GM21529 (cell line): ENCODE results near the gene KRT8.
A peak's percentile ranks its signal among the peaks of the same experiment; 100 is the strongest.

Source experiments
- ATAC-seq: cut with Tn5 transposase; IDR thresholded peaks from one replicate; pipeline ENCODE4 v1.9.1; 2021; ENCODE audit not compliant: unreplicated experiment

KRT8 gene

GRCh38 chr12:52925717-52926595 is 21.1 kb upstream of the KRT8 start:
- ATAC-seq, result no peak

DNA sequence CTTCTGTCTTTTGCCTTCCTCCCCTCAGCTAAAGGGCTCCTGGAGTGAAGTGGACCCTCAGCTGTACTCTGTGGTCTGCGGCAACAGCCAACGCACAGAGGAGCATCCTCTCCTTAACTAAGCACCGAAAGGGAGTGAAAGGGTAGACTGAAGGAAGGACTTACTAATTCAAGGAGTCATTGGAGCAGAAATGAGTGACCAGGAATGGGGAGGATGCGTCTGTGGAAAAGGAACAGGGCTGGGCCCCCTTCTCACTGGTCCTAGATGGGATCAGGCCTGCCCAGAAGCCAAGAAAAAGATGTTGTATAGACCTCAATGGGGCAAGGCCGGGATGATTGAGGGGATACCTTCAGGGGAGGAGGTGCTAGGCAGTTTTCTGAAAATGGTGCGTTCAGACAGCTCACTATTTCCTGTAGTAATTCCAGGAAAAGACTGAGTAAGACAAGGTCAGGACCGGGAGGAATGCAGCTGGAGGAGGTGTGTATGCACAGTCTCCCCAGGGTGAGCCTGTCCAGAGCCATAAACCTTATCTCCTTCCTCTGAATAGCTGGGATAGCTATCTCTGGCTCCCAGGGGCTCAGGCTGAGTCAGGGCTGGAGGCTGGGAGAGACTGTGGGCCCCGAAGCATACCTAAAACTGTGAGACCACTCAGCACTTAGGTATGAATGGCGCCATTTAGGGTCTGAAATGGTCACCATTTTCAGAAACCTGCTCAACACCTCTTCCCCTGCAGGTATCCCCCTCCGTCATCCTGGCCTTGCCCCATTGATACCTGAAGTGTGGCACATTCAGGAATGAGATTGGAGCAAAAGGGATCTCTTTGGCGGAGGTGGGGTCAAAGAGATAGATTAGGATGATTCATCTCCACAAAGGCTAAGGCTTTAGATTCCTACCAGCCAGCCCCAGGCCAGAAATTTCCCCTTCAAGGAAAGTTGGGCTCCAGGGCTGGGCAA is 20.2 kb upstream of the KRT8 start:
- no peak for ATAC-seq

GRCh38 chr12:52921488-52922165 is 16.8 kb upstream of the KRT8 start:
- ATAC-seq, result no peak

DNA sequence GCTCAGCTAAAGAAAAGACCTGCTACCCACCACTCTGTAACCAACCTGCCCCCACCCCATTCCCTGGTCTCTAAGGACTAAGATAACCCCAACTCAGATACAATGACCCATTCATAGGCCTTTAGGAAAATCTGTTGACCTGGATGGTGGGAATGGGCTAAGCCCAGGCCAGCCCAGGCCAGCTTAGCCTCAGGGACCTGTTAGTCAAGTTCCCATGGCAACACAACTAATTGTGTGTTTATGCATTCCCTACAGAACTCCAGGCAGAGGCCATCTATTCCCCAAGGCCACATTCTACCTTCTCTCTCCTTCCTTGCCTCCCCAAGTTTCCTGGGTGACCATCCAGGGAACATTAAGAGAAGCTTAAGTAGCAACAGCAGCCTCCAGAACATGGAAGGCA is 16.1 kb upstream of the KRT8 start:
- ATAC-seq, result no peak

- ATAC-seq, result no peak
Observed at GRCh38 chr12:52918784-52919183, 13.9 kb upstream of the KRT8 start.

DNA sequence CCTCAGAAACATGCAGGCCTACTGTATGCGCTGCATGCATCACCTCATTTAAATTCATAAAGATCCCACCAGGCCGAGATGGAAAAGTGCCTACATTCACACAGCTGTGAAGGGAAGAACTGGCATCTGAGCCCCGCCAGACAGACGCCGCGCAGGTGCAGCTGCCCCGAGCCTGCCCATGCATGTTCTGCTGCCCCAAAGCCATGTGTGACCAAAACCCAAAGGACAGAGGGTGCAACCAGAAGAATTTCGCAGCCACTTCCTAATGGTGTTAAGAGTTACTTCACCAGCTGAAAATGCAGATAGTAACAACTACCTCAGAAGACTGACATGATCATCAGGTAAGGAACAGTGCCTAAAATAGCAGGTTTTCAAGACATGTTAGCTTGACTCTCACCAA is 13.5 kb upstream of the KRT8 start:
- ATAC-seq, result no peak

- no peak for ATAC-seq
Observed at GRCh38 chr12:52917800-52918199, 12.9 kb upstream of the KRT8 start.

- ATAC-seq, result no peak
Observed at GRCh38 chr12:52916216-52916615, 11.3 kb upstream of the KRT8 start.

GRCh38 chr12:52915637-52916036 is 10.8 kb upstream of the KRT8 start:
- ATAC-seq, result no peak

DNA sequence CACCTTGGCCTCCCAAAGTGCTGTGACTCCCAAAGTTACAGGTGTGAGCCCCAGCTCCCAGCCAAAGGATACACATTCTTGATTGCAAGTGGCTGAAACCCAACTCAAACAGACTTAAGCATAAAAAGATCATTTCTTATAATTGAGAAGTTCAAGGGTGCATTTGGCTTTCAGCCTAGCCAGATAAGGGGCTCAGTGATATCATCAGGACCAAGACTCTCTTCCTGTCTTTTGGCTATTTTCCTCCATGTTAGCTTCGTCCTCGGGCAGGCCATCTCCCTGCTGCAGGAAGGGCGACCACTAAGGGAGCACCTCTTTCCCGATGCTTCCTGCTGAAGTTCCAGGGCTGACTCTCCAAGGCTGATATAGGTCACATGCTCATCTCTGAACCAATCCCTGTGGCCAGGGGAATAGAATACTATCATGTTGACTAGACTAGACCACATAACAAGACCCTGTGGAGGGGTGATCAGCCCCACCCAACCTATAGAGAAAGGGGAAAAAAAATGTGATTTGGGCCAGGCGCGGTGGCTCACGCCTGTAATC is 9.8 kb upstream of the KRT8 start:
- no peak for ATAC-seq

- no peak for ATAC-seq
Observed at GRCh38 chr12:52913431-52913821, 8.6 kb upstream of the KRT8 start.

- ATAC-seq, result no peak
Observed at GRCh38 chr12:52912711-52913430, 8.0 kb upstream of the KRT8 start.

- no peak for ATAC-seq
Observed at GRCh38 chr12:52910248-52910883, 5.5 kb upstream of the KRT8 start.

- no peak for ATAC-seq
Observed at GRCh38 chr12:52909796-52910195, 4.9 kb upstream of the KRT8 start.

DNA sequence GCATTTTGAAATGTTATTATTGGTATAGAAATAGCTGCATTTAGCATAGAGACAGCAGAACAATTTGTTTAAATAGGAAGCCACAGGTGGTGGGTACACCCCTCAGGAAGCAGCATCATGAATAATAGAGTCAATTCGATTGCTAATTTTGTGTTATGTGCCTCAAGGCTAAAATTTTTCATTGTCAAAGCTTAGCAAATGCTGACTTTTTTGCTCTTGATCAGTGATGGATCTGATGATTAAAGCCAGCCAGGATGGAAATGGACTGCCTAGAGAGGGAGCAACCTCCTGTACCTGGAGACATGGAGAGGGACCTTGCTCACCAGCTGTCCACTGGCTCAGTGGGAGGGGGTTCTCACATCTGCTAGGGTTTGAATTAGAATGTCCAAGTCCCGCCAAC is 4.5 kb upstream of the KRT8 start:
- ATAC-seq, result no peak

DNA sequence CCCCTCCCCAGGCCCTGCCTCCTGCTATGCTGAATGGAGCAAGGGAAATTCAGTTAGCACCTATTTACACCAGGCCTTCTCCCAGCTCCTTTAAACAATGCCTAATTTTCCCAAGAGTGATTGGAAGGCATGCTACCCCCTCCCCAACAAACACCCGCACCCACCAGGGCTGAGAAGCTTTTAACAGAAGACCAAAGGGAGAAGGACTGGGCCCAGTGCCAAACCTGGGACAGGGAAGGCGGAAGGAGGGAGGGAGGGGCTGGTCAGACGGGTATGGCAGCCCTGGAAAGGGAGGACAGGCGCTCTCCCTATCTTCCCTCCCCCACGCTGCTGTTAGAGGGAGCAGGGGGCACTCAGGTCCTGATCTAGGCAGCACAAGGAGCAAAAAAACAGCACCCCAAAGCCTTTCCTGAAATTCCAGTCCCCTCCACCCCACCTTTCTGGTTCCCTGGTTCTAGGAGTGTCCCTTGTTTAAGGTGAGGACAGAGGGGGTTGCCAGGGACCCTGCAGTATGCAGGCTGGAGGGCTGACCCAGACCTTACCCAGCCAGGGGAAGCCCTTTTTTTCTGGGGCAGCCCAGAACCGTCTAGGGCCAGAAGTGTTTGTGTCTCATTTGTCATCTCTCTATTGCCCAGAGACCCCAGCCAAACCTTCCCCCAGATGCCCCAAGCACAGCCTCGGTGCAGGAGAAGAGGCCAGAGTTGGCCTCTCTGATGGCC is 2.4 kb upstream of the KRT8 start:
- no peak for ATAC-seq

DNA sequence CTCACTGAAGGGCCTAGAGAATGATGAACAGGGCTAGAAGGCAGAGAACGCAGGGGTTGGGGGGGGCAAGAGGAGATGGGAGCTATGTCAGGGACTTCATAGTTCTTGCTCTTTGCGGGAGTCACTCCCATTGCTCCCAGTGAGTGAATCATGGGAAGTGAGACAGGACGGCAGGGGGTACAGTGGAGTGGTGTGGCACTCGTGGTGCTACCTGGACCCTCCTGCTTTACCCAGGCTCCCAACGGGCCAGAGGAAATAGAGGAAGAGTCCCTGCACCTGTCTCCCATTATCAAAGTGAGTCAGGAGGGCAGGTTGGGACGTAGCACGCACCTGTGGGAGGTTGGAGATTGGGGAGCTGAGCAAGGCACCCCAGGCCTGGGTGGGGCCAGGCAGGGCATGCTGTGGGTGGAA is 1.3 kb upstream of the KRT8 start:
- no peak for ATAC-seq

DNA sequence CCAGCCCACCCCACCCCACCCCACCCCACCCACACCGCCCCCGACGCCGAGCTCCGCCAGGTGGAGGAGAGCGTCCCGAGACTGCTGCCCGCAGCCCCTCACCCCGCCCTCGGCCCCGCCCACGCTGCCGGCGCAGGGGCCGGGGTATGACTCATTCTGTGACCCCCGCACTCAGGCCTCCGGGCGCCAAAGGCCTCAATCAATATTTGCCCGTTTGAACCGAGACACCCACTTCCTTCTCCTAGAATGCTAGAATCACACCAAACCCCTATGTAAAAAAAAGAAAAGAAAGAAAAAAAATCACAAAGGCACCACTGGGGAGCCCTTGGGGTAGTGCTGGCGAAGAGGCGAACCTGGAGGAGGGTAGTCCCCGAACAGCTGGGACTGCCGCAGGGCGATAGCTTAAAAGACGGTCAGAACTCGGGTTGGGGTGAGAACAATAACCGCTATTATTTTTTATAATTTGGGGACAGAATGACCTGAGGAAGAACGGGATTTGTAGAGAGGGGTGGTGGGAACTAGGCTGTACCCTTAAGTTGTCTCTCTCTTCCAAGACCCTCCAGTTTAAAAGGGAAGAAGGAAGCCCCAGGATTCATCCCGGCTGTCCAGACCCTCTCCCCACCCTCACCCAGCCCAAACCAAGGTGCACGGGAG is 894 bp downstream of the KRT8 start:
- ATAC-seq, result peak; percentile 72
